Osteoblast (primary cell): Measurements from ENCODE around the gene SNRNP48. TPM values are rescaled to one million over a fixed set of nuclear protein-coding genes. Genes with fewer than 3 reads are reported as not detected.

Experiments
- DNase-seq: peaks from one replicate; pipeline ENCODE4 v3.0.0; 2011; ENCODE audit warnings: low spot score, mixed read lengths; ENCODE audit not compliant: insufficient read length; ENCODE audit errors: missing footprints
- H2AFZ ChIP-seq: 2 replicates; pipeline ENCODE4 v1.6.0; 2011; ENCODE audit warnings: mild to moderate bottlenecking, low read length
- H3K27ac ChIP-seq: 2 replicates; pipeline ENCODE4 v1.5.1; 2011; ENCODE audit warnings: mild to moderate bottlenecking, low read depth, low read length, moderate library complexity
- H3K27me3 ChIP-seq: 2 replicates; pipeline ENCODE4 v1.6.0; 2012; ENCODE audit warnings: mild to moderate bottlenecking, control low read depth, inconsistent platforms, low read length, moderate library complexity; ENCODE audit not compliant: insufficient read depth
- H3K36me3 ChIP-seq: 2 replicates; pipeline ENCODE4 v1.5.1; 2011; ENCODE audit warnings: mild to moderate bottlenecking, low read length, control low read depth, moderate library complexity; ENCODE audit not compliant: insufficient read depth
- H3K4me1 ChIP-seq: 2 replicates; pipeline ENCODE4 v1.5.1; 2011; ENCODE audit warnings: mild to moderate bottlenecking, low read length, control low read depth, moderate library complexity; ENCODE audit not compliant: insufficient read depth
- H3K4me2 ChIP-seq: 2 replicates; pipeline ENCODE4 v1.6.0; 2011; ENCODE audit warnings: mild to moderate bottlenecking, low read length; ENCODE audit not compliant: insufficient read depth
- H3K4me3 ChIP-seq: fragments of 200-600 bp; sonication (generic); 3 replicates; pipeline ENCODE4 v1.5.1; 2012; ENCODE audit warnings: mild to moderate bottlenecking, low read length, inconsistent platforms; ENCODE audit not compliant: insufficient read depth
- H3K79me2 ChIP-seq: 2 replicates; pipeline ENCODE4 v1.6.0; 2012; ENCODE audit warnings: mild to moderate bottlenecking, low read length, control low read depth, inconsistent platforms; ENCODE audit not compliant: insufficient read depth
- H3K9me3 ChIP-seq: 2 replicates; pipeline ENCODE4 v1.5.1; 2011; ENCODE audit warnings: low read depth, low read length, control low read depth
- H4K20me1 ChIP-seq: 2 replicates; pipeline ENCODE4 v1.6.0; 2012; ENCODE audit warnings: mild to moderate bottlenecking, low read length, control low read depth; ENCODE audit not compliant: insufficient read depth
- CTCF ChIP-seq: IDR thresholded peaks from 2 replicates; pipeline ENCODE4 v1.5.1; 2011; ENCODE audit warnings: mild to moderate bottlenecking, low read depth, low read length, moderate library complexity; ENCODE audit errors: extremely low read depth
- total RNA-seq: library from RNA; depleted of rRNA; stranded (reverse); fragments of >200 nt; gene quantifications from 2 replicates; pipeline ENCODE4 v1.2.3, GENCODE V29; 2012

The SNRNP48 gene
- 15.9 and 19.7 TPM in 2 replicates for total RNA-seq

GRCh38 chr6:7589949-7590917, at the start of gene SNRNP48:
TSS of gene SNRNP48 (plus strand) at chr6:7590198. CDS start at chr6:7590258, 60 bp downstream.
- Histone ChIP-seq H3K36me3 (peaks cover 21% of the 10 kb centered on the region), H2AFZ (peak within 1 kb of the TSS; percentile 90), H3K27me3 (no peaks in the 10 kb centered on the region), H3K9me3 (no peaks in the 10 kb centered on the region), H3K4me1 (peaks cover 28% of the 10 kb centered on the region), H4K20me1 (peaks cover 21% of the 10 kb centered on the region), H3K4me2 (peak within 1 kb of the TSS; percentile 94), H3K27ac (peak within 1 kb of the TSS; percentile 77), H3K4me3 (peak within 1 kb of the TSS; percentile 93), H3K79me2 (peaks cover 38% of the 10 kb centered on the region)
- no peak for TF ChIP-seq CTCF
- DNase-seq, result peak; percentile 95

- Histone ChIP-seq H3K4me3 (peak overlapping the region; percentile 84), H3K4me2 (peak overlapping the region; percentile 83), H3K79me2 (peaks cover 30% of the 10 kb centered on the region), H3K27ac (peak overlapping the region; percentile 75), H3K9me3 (no peaks in the 10 kb centered on the region), H3K27me3 (no peaks in the 10 kb centered on the region), H4K20me1 (peaks cover 4% of the 10 kb centered on the region), H3K36me3 (no peaks in the 10 kb centered on the region), H3K4me1 (peaks cover 33% of the 10 kb centered on the region), H2AFZ (peak overlapping the region; percentile 52)
- peak; percentile 75 for DNase-seq
- no peak for TF ChIP-seq CTCF
Observed at GRCh38 chr6:7540595-7540994, 49.4 kb upstream of the SNRNP48 start.

- peak within 1 kb of the TSS; percentile 83 for H3K4me2 ChIP-seq
- H3K9me3 ChIP-seq, result no peaks in the 10 kb centered on the region
- peaks cover 26% of the 10 kb centered on the region for H3K4me1 ChIP-seq
- DNase-seq, result peak; percentile 86
- H3K4me3 ChIP-seq, result peak within 1 kb of the TSS; percentile 84
- TF ChIP-seq CTCF, result no peak
- H3K27ac ChIP-seq, result peak within 1 kb of the TSS; percentile 75
- H3K36me3 ChIP-seq, result no peaks in the 10 kb centered on the region
- peak within 1 kb of the TSS; percentile 67 for H2AFZ ChIP-seq
- H3K79me2 ChIP-seq, result peaks cover 37% of the 10 kb centered on the region
- H4K20me1 ChIP-seq, result peaks cover 4% of the 10 kb centered on the region
- H3K27me3 ChIP-seq, result no peaks in the 10 kb centered on the region
Observed at GRCh38 chr6:7541175-7542064, 48.6 kb upstream of the SNRNP48 start, which contains the start of gene DSP. TSS of gene DSP (plus strand) at chr6:7541671. CDS start at chr6:7541916, 245 bp downstream.
